A673 (cell line): ENCODE results near the gene PDGFB.

Source experiments
- CTCF ChIP-seq: fragments of 300-800, 200-600 bp; sonication (generic); conservative IDR thresholded peaks from 2 replicates; pipeline ENCODE4 v1.5.1; 2017; ENCODE audit warnings: low read depth, mild to moderate bottlenecking, antibody characterized with exemption, low read length, moderate library complexity, mixed read lengths
- EZH2 ChIP-seq: fragments of 200-600 bp; sonication (generic); IDR thresholded peaks from 2 replicates; pipeline ENCODE4 v1.6.1; 2017; ENCODE audit warnings: borderline replicate concordance, low read depth, mild to moderate bottlenecking, mixed read lengths, antibody characterized with exemption, low read length; ENCODE audit not compliant: poor library complexity, severe bottlenecking

GRCh38 chr22:39254122-39254521 is 9.3 kb upstream of the PDGFB start:
- TF ChIP-seq CTCF (no peak), EZH2 (no peak)
